H1 (cell line): ENCODE results near the gene SEC14L3. TPM values are rescaled to one million over a fixed set of nuclear protein-coding genes. Genes with fewer than 3 reads are reported as not detected.

ENCODE experiments used
- CTCF ChIA-PET: fragments of 300-600 bp; sonication (Branson Sonifier 250); formaldehyde crosslinking; loops from one replicate; lab custom pipeline; 2021; ENCODE audit not compliant: partially characterized antibody; lab: Charles Lee
- POLR2A ChIA-PET: fragments of 300-600 bp; sonication (Branson Sonifier 250); formaldehyde crosslinking; loops from one replicate; lab custom pipeline; 2021; ENCODE audit warnings: inconsistent platforms; ENCODE audit not compliant: partially characterized antibody; lab: Charles Lee
- DNase-seq, 2 experiments: peaks; one replicate each; pipeline versions ENCODE4 v3.0.0 to v3.0.0-alpha.2; 2010 to 2022; ENCODE audit warnings: low spot score in 2 of 2, low read depth in 1 of 2, mixed read lengths in 1 of 2
- FAIRE-seq: peaks from 2 replicates; lab custom pipeline; 2011; peaks lifted over from hg19 to GRCh38; lab: Jason Lieb, UNC
- H2AFZ ChIP-seq: 2 replicates; pipeline ENCODE4 v1.8.1; 2012; ENCODE audit warnings: low read length, inconsistent platforms
- H2AK5ac ChIP-seq: 2 replicates; pipeline ENCODE4 v1.6.1; 2013; ENCODE audit warnings: low read depth, low read length
- H2BK120ac ChIP-seq: replicated peaks from 2 replicates; pipeline ENCODE3; 2013; ENCODE audit warnings: low read depth, low read length, inconsistent platforms
- H2BK12ac ChIP-seq: 2 replicates; pipeline ENCODE4 v1.6.1; 2013; ENCODE audit warnings: low read depth, low read length
- H2BK15ac ChIP-seq: 2 replicates; pipeline ENCODE4 v1.6.1; 2013; ENCODE audit warnings: low read length
- H2BK20ac ChIP-seq: 2 replicates; pipeline ENCODE4 v1.6.1; 2013; ENCODE audit warnings: low read length
- H2BK5ac ChIP-seq: 2 replicates; pipeline ENCODE4 v1.6.1; 2013; ENCODE audit warnings: low read depth, low read length
- H3K14ac ChIP-seq: 2 replicates; pipeline ENCODE4 v1.6.1; 2013; ENCODE audit warnings: inconsistent platforms; ENCODE audit not compliant: insufficient read length
- H3K18ac ChIP-seq: 2 replicates; pipeline ENCODE4 v1.6.1; 2013; ENCODE audit warnings: low read length; ENCODE audit errors: extremely low read depth
- H3K23ac ChIP-seq: 2 replicates; pipeline ENCODE4 v1.6.1; 2013; ENCODE audit warnings: inconsistent platforms; ENCODE audit not compliant: insufficient read length
- H3K23me2 ChIP-seq: 2 replicates; pipeline ENCODE4 v1.6.1; 2013; ENCODE audit warnings: low read depth, low read length
- H3K27ac ChIP-seq: 2 replicates; pipeline ENCODE4 v1.6.1; 2011; ENCODE audit warnings: low read depth, low read length, inconsistent platforms
- H3K27me3 ChIP-seq, 4 experiments: replicated peaks in 1 of 4; 1 replicate in 1 of 4; 2 replicates in 3 of 4; pipeline versions ENCODE4 v1.6.1 to v1.8.1; 2011 to 2013; ENCODE audit warnings: low read length in 3 of 4, mild to moderate bottlenecking in 3 of 4, inconsistent platforms in 2 of 4, mixed read lengths in 2 of 4, moderate library complexity in 1 of 4; ENCODE audit not compliant: control insufficient read depth in 3 of 4, insufficient read depth in 3 of 4; ENCODE audit errors: extremely low read depth in 1 of 4
- H3K36me3 ChIP-seq, 4 experiments: 2 replicates each; pipeline versions ENCODE4 v1.6.1 to v1.8.1; 2011 to 2013; ENCODE audit warnings: mild to moderate bottlenecking in 4 of 4, low read length in 3 of 4, moderate library complexity in 2 of 4, control low read depth in 1 of 4, inconsistent platforms in 1 of 4; ENCODE audit not compliant: insufficient read depth in 4 of 4, control insufficient read depth in 2 of 4
- H3K4ac ChIP-seq: replicated peaks from 2 replicates; pipeline ENCODE3; 2013; ENCODE audit warnings: low read length, low read depth, mixed read lengths, inconsistent platforms; ENCODE audit not compliant: insufficient read length
- H3K4me1 ChIP-seq, 4 experiments: replicated peaks in 1 of 4; 1 replicate in 1 of 4; 2 replicates in 3 of 4; pipeline versions ENCODE4 v1.6.1 to v1.8.1; 2011 to 2013; ENCODE audit warnings: low read length in 3 of 4, inconsistent platforms in 2 of 4, mixed read lengths in 1 of 4; ENCODE audit not compliant: insufficient read depth in 4 of 4, control insufficient read depth in 3 of 4
- H3K4me2 ChIP-seq, 2 experiments: 2 replicates each; pipeline versions ENCODE4 v1.6.1 to v1.8.1; 2011 to 2013; ENCODE audit warnings: low read depth in 2 of 2, low read length in 2 of 2, control low read depth in 1 of 2, inconsistent platforms in 1 of 2, mild to moderate bottlenecking in 1 of 2; ENCODE audit not compliant: insufficient read depth in 1 of 2
- H3K4me3 ChIP-seq, 4 experiments: fragments of 200-600, 300-600 bp in 1 of 4; sonication (generic), shearing (Covaris generic), sonication (Bioruptor Twin) in 1 of 4; 2 replicates each; pipeline versions ENCODE4 v1.5.1 to v1.8.1; 2011 to 2016; ENCODE audit warnings: low read length in 4 of 4, low read depth in 3 of 4, control low read depth in 2 of 4, inconsistent platforms in 2 of 4, mild to moderate bottlenecking in 2 of 4, mixed read lengths in 1 of 4, moderate library complexity in 1 of 4; ENCODE audit not compliant: insufficient read depth in 2 of 4; ENCODE audit errors: extremely low read depth in 1 of 4
- H3K56ac ChIP-seq: replicated peaks from 2 replicates; pipeline ENCODE3; 2013; ENCODE audit warnings: low read depth, mild to moderate bottlenecking, mixed read lengths, low read length, inconsistent platforms; ENCODE audit not compliant: insufficient read length
- H3K79me1 ChIP-seq: 2 replicates; pipeline ENCODE4 v1.6.1; 2013; ENCODE audit warnings: low read depth, low read length, control low read depth
- H3K79me2 ChIP-seq, 2 experiments: 2 replicates each; pipeline versions ENCODE4 v1.6.1 to v1.8.1; 2012 to 2013; ENCODE audit warnings: low read length in 2 of 2, mild to moderate bottlenecking in 2 of 2, inconsistent platforms in 1 of 2; ENCODE audit not compliant: insufficient read depth in 2 of 2, control insufficient read depth in 1 of 2
- H3K9ac ChIP-seq, 4 experiments: replicated peaks in 1 of 4; 1 replicate in 1 of 4; 2 replicates in 3 of 4; pipeline versions ENCODE4 v1.6.1 to v1.8.1; 2011 to 2013; ENCODE audit warnings: low read depth in 3 of 4, low read length in 3 of 4, control low read depth in 2 of 4, mild to moderate bottlenecking in 2 of 4, moderate library complexity in 2 of 4, inconsistent platforms in 1 of 4; ENCODE audit errors: extremely low read depth in 1 of 4
- H3K9me3 ChIP-seq, 2 experiments: 2 replicates each; pipeline versions ENCODE4 v1.6.1 to v1.8.1; 2012 to 2013; ENCODE audit warnings: mild to moderate bottlenecking in 2 of 2, moderate library complexity in 2 of 2, control low read depth in 1 of 2, inconsistent platforms in 1 of 2, low read depth in 1 of 2, low read length in 1 of 2, mixed read lengths in 1 of 2; ENCODE audit not compliant: insufficient read depth in 2 of 2
- H4K20me1 ChIP-seq, 2 experiments: replicated peaks in 1 of 2; 2 replicates each; pipeline versions ENCODE3 to v1.8.1; 2011 to 2013; ENCODE audit warnings: inconsistent platforms in 2 of 2, low read length in 2 of 2, mild to moderate bottlenecking in 1 of 2; ENCODE audit not compliant: insufficient read depth in 2 of 2, control insufficient read depth in 1 of 2
- H4K5ac ChIP-seq: 2 replicates; pipeline ENCODE4 v1.6.1; 2013; ENCODE audit warnings: low read length, low read depth, mixed read lengths, inconsistent platforms; ENCODE audit not compliant: insufficient read length
- H4K8ac ChIP-seq: 2 replicates; pipeline ENCODE4 v1.8.0; 2013; ENCODE audit warnings: mild to moderate bottlenecking, moderate library complexity, low read length, inconsistent platforms; ENCODE audit not compliant: insufficient read depth; ENCODE audit errors: extremely low read depth
- H4K91ac ChIP-seq: replicated peaks from 2 replicates; pipeline ENCODE3; 2013; ENCODE audit warnings: low read length, mixed read lengths, inconsistent platforms; ENCODE audit not compliant: insufficient read length
- E2F6 ChIP-seq: IDR thresholded peaks from 2 replicates; pipeline ENCODE4 v1.6.1; 2012; ENCODE audit warnings: inconsistent platforms
- GTF2F1 ChIP-seq: IDR thresholded peaks from 2 replicates; pipeline ENCODE4 v1.6.1; 2012; ENCODE audit warnings: low read depth, low read length, improper control_type of control experiment, borderline replicate concordance
- NRF1 ChIP-seq: IDR thresholded peaks from 2 replicates; pipeline ENCODE4 v1.6.1; 2011; ENCODE audit warnings: mild to moderate bottlenecking, low read depth, low read length, improper control_type of control experiment
- SIN3A ChIP-seq, 2 experiments: IDR thresholded peaks in 1 of 2; conservative IDR thresholded peaks in 1 of 2; 2 replicates each; pipeline ENCODE4 v1.6.1; 2011 to 2012; ENCODE audit warnings: low read length in 2 of 2, improper control_type of control experiment in 1 of 2, low read depth in 1 of 2, mild to moderate bottlenecking in 1 of 2
- SP2 ChIP-seq: IDR thresholded peaks from 2 replicates; pipeline ENCODE4 v1.6.1; 2012; ENCODE audit warnings: mild to moderate bottlenecking, low read length, inconsistent platforms
- SP4 ChIP-seq: IDR thresholded peaks from 2 replicates; pipeline ENCODE4 v1.6.1; 2012; ENCODE audit warnings: low read length, inconsistent platforms
- SUZ12 ChIP-seq: fragments of 200-600 bp; sonication (generic); IDR thresholded peaks from 2 replicates; pipeline ENCODE4 v1.6.1; 2012; ENCODE audit warnings: mild to moderate bottlenecking, inconsistent platforms, low read length, moderate library complexity, mixed read lengths
- TEAD4 ChIP-seq: IDR thresholded peaks from 2 replicates; pipeline ENCODE4 v1.6.1; 2012; ENCODE audit warnings: low read depth, low read length, inconsistent platforms, mixed read lengths
- USF2 ChIP-seq: IDR thresholded peaks from 2 replicates; pipeline ENCODE4 v1.6.1; 2011; ENCODE audit warnings: low read length, improper control_type of control experiment
- WGBS, 2 experiments: shearing (Covaris generic) in 1 of 2; methylation state at CpG; one replicate each; pipeline versions ENCODE4 v1.1.6 to v1.1.7; 2013 to 2015; ENCODE audit warnings: low lambda C conversion rate in 2 of 2, mixed read lengths in 2 of 2, inconsistent platforms in 1 of 2, low coverage in 1 of 2, missing lambda C conversion rate in 1 of 2; ENCODE audit not compliant: insufficient replicate concordance in 2 of 2, insufficient coverage in 1 of 2, insufficient read length in 1 of 2; ENCODE audit errors: extremely low coverage in 1 of 2, missing lambda C conversion rate in 1 of 2; 5-methylcytosine and 5-hydroxymethylcytosine counted together
- polyA plus RNA-seq, 7 experiments: library from polyadenylated mRNA; depleted of rRNA in 3 of 7; stranded (reverse) in 5 of 7; unstranded in 2 of 7; fragments of >200 nt in 5 of 7; fragments of 200-250 nt in 2 of 7; gene quantifications; 1 replicate in 5 of 7; 2 replicates in 1 of 7; 4 replicates in 1 of 7; pipeline versions ENCODE4 v1.2.1 to v1.2.3, GENCODE V29; 2011 to 2013; ENCODE audit warnings: missing spikeins in 2 of 7, mixed read lengths in 2 of 7
- total RNA-seq: library from RNA; stranded (reverse); fragmentation: NEBNext Ultra II Directional; extraction: Animal tissue kit (Norgen Biotek cat#: 25700); gene quantifications from 2 replicates; pipeline ENCODE4 v1.2.1, GENCODE V29; 2021

Gene SEC14L3
- total and polyA plus RNA-seq, 2 of the 8 experiments (the other 6 are each of a cell fraction or from before 2014, with no cell fraction given), result not detected

- Histone ChIP-seq H3K14ac (no peak overlapping the region), H3K4me3 (no peak overlapping the region), H4K20me1 (no peaks in the 10 kb centered on the region)
- no peak for TF ChIP-seq NRF1
- no peak for TF ChIP-seq SP4
- TF ChIP-seq GTF2F1, result no peak
- no peak for TF ChIP-seq E2F6
- no peak for TF ChIP-seq TEAD4
- no peak for TF ChIP-seq SUZ12
- TF ChIP-seq SP2, result no peak
- TF ChIP-seq SIN3A (conservative IDR thresholded peaks at IDR 0.05 in 1 of 2, IDR thresholded peaks at IDR 0.05 in 1 of 2; ENCODE audit: low read depth in 1 of 2, low read length in 2 of 2), result no peak
- no peak for TF ChIP-seq USF2
- TF ChIP-seq, all 59 proteins: peak for 0
- no peak overlapping the region for H2BK120ac ChIP-seq
- no peak overlapping the region for H2BK15ac ChIP-seq
- H4K91ac ChIP-seq, result no peak overlapping the region
- H3K9ac ChIP-seq, result no peak overlapping the region
- H3K56ac ChIP-seq, result no peak overlapping the region
- H2AK5ac ChIP-seq, result no peak overlapping the region
- no peaks in the 10 kb centered on the region for H3K79me1 ChIP-seq
- no peak overlapping the region for H4K5ac ChIP-seq
- no peak overlapping the region for H2BK20ac ChIP-seq
- H4K8ac ChIP-seq, result no peak overlapping the region
- no peaks in the 10 kb centered on the region for H3K9me3 ChIP-seq
- H3K4me1 ChIP-seq, result peaks cover 0 to 4% (median 2%) of the 10 kb centered on the region in 4 experiments; a peak in 2 of 7 replicates
- ChIA-PET POLR2A (interaction anchor here (1.8 kb wide), 1 partner anchor 12 kb away, joined by 3 read pairs; no protein-coding TSS in a partner anchor), CTCF (interaction anchor here (1.4 to 2.2 kb wide), 2 partner anchors 12 to 17 kb away, joined by 7 to 11 read pairs; no protein-coding TSS in a partner anchor)
- H3K4ac ChIP-seq, result no peak overlapping the region
- no peak overlapping the region for H3K4me2 ChIP-seq
- H3K23me2 ChIP-seq, result peaks cover 5% of the 10 kb centered on the region; the same call in 1 of the 2 replicates
- H3K36me3 ChIP-seq, result no peaks in the 10 kb centered on the region
- WGBS, 2 experiments, result 71% methylated on average over 4 of the region's 4 CpGs; no CpG with 5 or more reads in 1 of the 2 experiments
- H3K27ac ChIP-seq, result no peak overlapping the region
- peaks cover 0 to 4% (median 0%) of the 10 kb centered on the region in 4 experiments; a peak in 2 of 7 replicates for H3K27me3 ChIP-seq
- no peak overlapping the region for H2BK12ac ChIP-seq
- H2BK5ac ChIP-seq, result no peak overlapping the region
- H2AFZ ChIP-seq, result no peak overlapping the region
- H3K23ac ChIP-seq, result no peak overlapping the region
- no peak overlapping the region for H3K18ac ChIP-seq
- DNase-seq (no peak), FAIRE-seq (no peak)
- no peaks in the 10 kb centered on the region for H3K79me2 ChIP-seq
These were observed 30.3 kb upstream of the SEC14L3 start for GRCh38 chr22:30502153-30502552.
